ENCODE results near the gene HSD17B1.

- no peak for TF ChIP-seq CTCF (IDR thresholded peaks at IDR 0.05; ENCODE audit: poor library complexity, severe bottlenecking)
- no peak for TF ChIP-seq EZH2 (IDR thresholded peaks at IDR 0.05; ENCODE audit: borderline replicate concordance, insufficient read depth, low read length, poor library complexity, severe bottlenecking)
- no peak for TF ChIP-seq EP300 (conservative IDR thresholded peaks at IDR 0.05; ENCODE audit: poor library complexity, severe bottlenecking)
Measured at GRCh38 chr17:42553866-42554249, 1.1 kb downstream of the HSD17B1 start.

All from neural cell (in vitro differentiated cells).